Liver (tissue), 9 donors: ENCODE data around the gene TRA2B. TPM values are rescaled to one million over a fixed set of nuclear protein-coding genes. Genes with fewer than 3 reads are reported as not detected.

Experiments
- DNase-seq: peaks from one replicate; pipeline ENCODE4 v3.0.0-alpha.2; 2017; ENCODE audit warnings: low spot score
- H3K27ac ChIP-seq, 2 donors: one replicate each; pipeline ENCODE4 v1.7.0; 2013; ENCODE audit warnings: inconsistent platforms in 2 of 2, low read length in 2 of 2, control low read depth in 1 of 2, low read depth in 1 of 2, mild to moderate bottlenecking in 1 of 2
- H3K27me3 ChIP-seq, 4 donors: one replicate each; pipeline versions ENCODE4 v1.6.1 to v1.7.0; 2013; ENCODE audit warnings: low read length in 3 of 4, inconsistent platforms in 1 of 4, mild to moderate bottlenecking in 1 of 4, moderate library complexity in 1 of 4; ENCODE audit not compliant: control insufficient read depth in 4 of 4, insufficient read depth in 4 of 4
- H3K36me3 ChIP-seq, 4 donors: one replicate each; pipeline versions ENCODE4 v1.6.1 to v1.7.0; 2013; ENCODE audit warnings: low read length in 3 of 4, mild to moderate bottlenecking in 3 of 4, low read depth in 1 of 4, moderate library complexity in 1 of 4; ENCODE audit not compliant: control insufficient read depth in 4 of 4, insufficient read depth in 3 of 4
- H3K4me1 ChIP-seq, 4 donors: one replicate each; pipeline versions ENCODE4 v1.6.1 to v1.7.0; 2013; ENCODE audit warnings: low read length in 3 of 4, mild to moderate bottlenecking in 3 of 4, moderate library complexity in 1 of 4; ENCODE audit not compliant: control insufficient read depth in 4 of 4, insufficient read depth in 4 of 4
- H3K4me3 ChIP-seq, 3 donors: one replicate each; pipeline versions ENCODE4 v1.6.1 to v1.7.0; 2013; ENCODE audit warnings: low read length in 3 of 3, control low read depth in 1 of 3, low read depth in 1 of 3, mild to moderate bottlenecking in 1 of 3
- H3K9ac ChIP-seq, 2 donors: one replicate each; pipeline ENCODE4 v1.7.0; 2013; ENCODE audit warnings: low read length in 2 of 2, mild to moderate bottlenecking in 2 of 2, moderate library complexity in 2 of 2, control low read depth in 1 of 2, low read depth in 1 of 2
- H3K9me3 ChIP-seq, 4 donors: one replicate each; pipeline versions ENCODE4 v1.6.1 to v1.7.0; 2013; ENCODE audit warnings: low read length in 3 of 4; ENCODE audit not compliant: control insufficient read depth in 4 of 4
- ATF3 ChIP-seq: IDR thresholded peaks from 2 replicates; pipeline ENCODE4 v1.6.1; 2016; ENCODE audit warnings: antibody characterized with exemption
- CTCF ChIP-seq: fragments of 150-350 bp; IDR thresholded peaks from 2 replicates; pipeline ENCODE4 v1.5.1; 2017; ENCODE audit warnings: improper control_type of control experiment, low read depth, low read length; ENCODE audit not compliant: missing input control
- FOXA2 ChIP-seq: IDR thresholded peaks from 2 replicates; pipeline ENCODE4 v1.6.1; 2016; ENCODE audit warnings: antibody characterized with exemption
- GABPA ChIP-seq, 2 donors: IDR thresholded peaks in 1 of 2; conservative IDR thresholded peaks in 1 of 2; 2 replicates each; pipeline ENCODE4 v1.6.1; 2016; ENCODE audit warnings: antibody characterized with exemption in 2 of 2, mild to moderate bottlenecking in 1 of 2, moderate library complexity in 1 of 2
- HNF4A ChIP-seq, 2 donors: conservative IDR thresholded peaks; 2 replicates each; pipeline ENCODE4 v1.6.1; 2016; ENCODE audit warnings: antibody characterized with exemption in 2 of 2, mild to moderate bottlenecking in 2 of 2
- HNF4G ChIP-seq: IDR thresholded peaks from 2 replicates; pipeline ENCODE4 v1.6.1; 2016; ENCODE audit warnings: antibody characterized with exemption
- MAX ChIP-seq: IDR thresholded peaks from 2 replicates; pipeline ENCODE4 v1.6.1; 2016; ENCODE audit warnings: antibody characterized with exemption
- NR2F2 ChIP-seq: IDR thresholded peaks from 2 replicates; pipeline ENCODE4 v1.6.1; 2016; ENCODE audit warnings: antibody characterized with exemption
- RAD21 ChIP-seq, 2 donors: IDR thresholded peaks; 2 replicates each; pipeline ENCODE4 v1.6.1; 2016; ENCODE audit warnings: antibody characterized with exemption in 2 of 2, mild to moderate bottlenecking in 2 of 2
- REST ChIP-seq: IDR thresholded peaks from 2 replicates; pipeline ENCODE4 v1.6.1; 2016; ENCODE audit warnings: antibody characterized with exemption, mild to moderate bottlenecking
- SP1 ChIP-seq: IDR thresholded peaks from 2 replicates; pipeline ENCODE4 v1.6.1; 2018; ENCODE audit warnings: antibody characterized with exemption, mild to moderate bottlenecking
- YY1 ChIP-seq: IDR thresholded peaks from 2 replicates; pipeline ENCODE4 v1.6.1; 2016; ENCODE audit warnings: antibody characterized with exemption, mild to moderate bottlenecking
- ZBTB33 ChIP-seq: IDR thresholded peaks from 2 replicates; pipeline ENCODE4 v1.6.1; 2016; ENCODE audit warnings: antibody characterized with exemption
- WGBS: extraction: QIAGEN DNeasy Blood & Tissue Kit; methylation state at CpG from one replicate; pipeline ENCODE4 v1.1.7; 2013; 5-methylcytosine and 5-hydroxymethylcytosine counted together
- polyA plus RNA-seq, 2 donors: library from polyadenylated mRNA; stranded (reverse) in 1 of 2; unstranded in 1 of 2; fragments of 200-250 nt in 1 of 2; fragments of >200 nt in 1 of 2; fragmentation: Nextera tagmentation in 1 of 2; extraction: Ambion mirVana in 1 of 2; gene quantifications; one replicate each; pipeline versions ENCODE4 v1.2.1 to v1.2.3, GENCODE V29; 2013 to 2015
- total RNA-seq, 2 donors: library from RNA; depleted of rRNA; stranded (reverse); fragments of >200 nt; gene quantifications; one replicate each; pipeline ENCODE4 v1.2.3, GENCODE V29; 2014
- donor health status: healthy.
- donor health status: healthy.
- donor health status: healthy.
- donor health status: healthy.
- donor health status: healthy.

Gene TRA2B
- total and polyA plus RNA-seq, 4 donors = 31.8 to 106 (median 70.4) TPM

GRCh38 chr3:185914911-185915629 lies 22.7 kb downstream of the TRA2B start:
- TF ChIP-seq ATF3 (no peak), HNF4A (conservative IDR thresholded peaks at IDR 0.05) (no peak), YY1 (no peak), SP1 (no peak), HNF4G (no peak), REST (no peak), NR2F2 (no peak), FOXA2 (no peak), GABPA (IDR thresholded peaks at IDR 0.05 in 1 of 2, conservative IDR thresholded peaks at IDR 0.05 in 1 of 2) (no peak), ZBTB33 (no peak), CTCF (no peak), RAD21 (IDR thresholded peaks at IDR 0.05) (no peak), MAX (no peak)
- H3K4me3 ChIP-seq = no peak overlapping the region
- H3K36me3 ChIP-seq = peaks cover 5 to 57% (median 49%) of the 10 kb centered on the region in 4 donors
- H3K9me3 ChIP-seq = no peaks in the 10 kb centered on the region
- no peak for DNase-seq
- H3K27me3 ChIP-seq = no peaks in the 10 kb centered on the region
- WGBS = 96% methylated on average over 6 of the region's 6 CpGs
- peaks cover 0 to 1% (median 0%) of the 10 kb centered on the region in 4 donors for H3K4me1 ChIP-seq
- H3K27ac ChIP-seq = no peak overlapping the region
- H3K9ac ChIP-seq = no peak overlapping the region
